Stromal cell of bone marrow (primary cell): ENCODE data around the gene SLC13A4.
"Not testable (repeated sequence)": the region's sequence is repeated elsewhere in the genome, so short reads cannot be mapped to it uniquely, and the experiment has no call there.

Experiments used
- DNase-seq: peaks from one replicate; pipeline ENCODE4 v3.0.0-alpha.2; 2012; ENCODE audit warnings: low read depth

SLC13A4 gene

GRCh38 chr7:135718219-135718618 lies 9.8 kb downstream of the SLC13A4 start:
- no peak for DNase-seq

- DNase-seq = no peak
These were observed 10.3 kb downstream of the SLC13A4 start for GRCh38 chr7:135717693-135718092.

- peak; percentile 25 for DNase-seq
These were observed 11.2 kb downstream of the SLC13A4 start for GRCh38 chr7:135716677-135717238.

- DNase-seq = no peak
These were observed 12.3 kb downstream of the SLC13A4 start for GRCh38 chr7:135715673-135716072.

- DNase-seq = no peak
These were observed 12.9 kb downstream of the SLC13A4 start for GRCh38 chr7:135715055-135715522.

- DNase-seq = peak; percentile 20
These were observed 13.4 kb downstream of the SLC13A4 start for GRCh38 chr7:135714534-135715009.

GRCh38 chr7:135713836-135714470 lies 14.0 kb downstream of the SLC13A4 start:
- no peak for DNase-seq

- no peak for DNase-seq
These were observed 15.2 kb downstream of the SLC13A4 start for GRCh38 chr7:135712796-135713195.

- DNase-seq = no peak
These were observed 15.7 kb downstream of the SLC13A4 start for GRCh38 chr7:135712182-135712782.

- no peak for DNase-seq
These were observed 16.9 kb downstream of the SLC13A4 start for GRCh38 chr7:135711139-135711469.

GRCh38 chr7:135710417-135711138 lies 17.4 kb downstream of the SLC13A4 start:
- no peak for DNase-seq

- no peak for DNase-seq
These were observed 18.5 kb downstream of the SLC13A4 start for GRCh38 chr7:135709508-135709907.

GRCh38 chr7:135708041-135708440 lies 19.9 kb downstream of the SLC13A4 start:
- no peak for DNase-seq

- no peak for DNase-seq
These were observed 20.4 kb downstream of the SLC13A4 start for GRCh38 chr7:135707570-135707966.

- DNase-seq = no peak
These were observed 21.0 kb downstream of the SLC13A4 start for GRCh38 chr7:135706858-135707569.

- DNase-seq = no peak
These were observed 21.8 kb downstream of the SLC13A4 start for GRCh38 chr7:135706038-135706742.

GRCh38 chr7:135704698-135705097 lies 23.3 kb downstream of the SLC13A4 start:
- DNase-seq = no peak

- no peak for DNase-seq
These were observed 23.9 kb downstream of the SLC13A4 start for GRCh38 chr7:135704074-135704473.

- no peak for DNase-seq
These were observed 30.5 kb downstream of the SLC13A4 start for GRCh38 chr7:135697276-135698049.

- no peak for DNase-seq
These were observed 34.4 kb downstream of the SLC13A4 start for GRCh38 chr7:135693558-135693957.

- DNase-seq = not testable (repeated sequence)
These were observed 35.4 kb downstream of the SLC13A4 start for GRCh38 chr7:135692606-135693005.
